ENCODE results near the gene PHC2.
A peak's percentile ranks its signal among the peaks of the same experiment; 100 is the strongest.

The PHC2 gene, protein sequence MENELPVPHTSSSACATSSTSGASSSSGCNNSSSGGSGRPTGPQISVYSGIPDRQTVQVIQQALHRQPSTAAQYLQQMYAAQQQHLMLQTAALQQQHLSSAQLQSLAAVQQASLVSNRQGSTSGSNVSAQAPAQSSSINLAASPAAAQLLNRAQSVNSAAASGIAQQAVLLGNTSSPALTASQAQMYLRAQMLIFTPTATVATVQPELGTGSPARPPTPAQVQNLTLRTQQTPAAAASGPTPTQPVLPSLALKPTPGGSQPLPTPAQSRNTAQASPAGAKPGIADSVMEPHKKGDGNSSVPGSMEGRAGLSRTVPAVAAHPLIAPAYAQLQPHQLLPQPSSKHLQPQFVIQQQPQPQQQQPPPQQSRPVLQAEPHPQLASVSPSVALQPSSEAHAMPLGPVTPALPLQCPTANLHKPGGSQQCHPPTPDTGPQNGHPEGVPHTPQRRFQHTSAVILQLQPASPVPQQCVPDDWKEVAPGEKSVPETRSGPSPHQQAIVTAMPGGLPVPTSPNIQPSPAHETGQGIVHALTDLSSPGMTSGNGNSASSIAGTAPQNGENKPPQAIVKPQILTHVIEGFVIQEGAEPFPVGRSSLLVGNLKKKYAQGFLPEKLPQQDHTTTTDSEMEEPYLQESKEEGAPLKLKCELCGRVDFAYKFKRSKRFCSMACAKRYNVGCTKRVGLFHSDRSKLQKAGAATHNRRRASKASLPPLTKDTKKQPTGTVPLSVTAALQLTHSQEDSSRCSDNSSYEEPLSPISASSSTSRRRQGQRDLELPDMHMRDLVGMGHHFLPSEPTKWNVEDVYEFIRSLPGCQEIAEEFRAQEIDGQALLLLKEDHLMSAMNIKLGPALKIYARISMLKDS

DNA sequence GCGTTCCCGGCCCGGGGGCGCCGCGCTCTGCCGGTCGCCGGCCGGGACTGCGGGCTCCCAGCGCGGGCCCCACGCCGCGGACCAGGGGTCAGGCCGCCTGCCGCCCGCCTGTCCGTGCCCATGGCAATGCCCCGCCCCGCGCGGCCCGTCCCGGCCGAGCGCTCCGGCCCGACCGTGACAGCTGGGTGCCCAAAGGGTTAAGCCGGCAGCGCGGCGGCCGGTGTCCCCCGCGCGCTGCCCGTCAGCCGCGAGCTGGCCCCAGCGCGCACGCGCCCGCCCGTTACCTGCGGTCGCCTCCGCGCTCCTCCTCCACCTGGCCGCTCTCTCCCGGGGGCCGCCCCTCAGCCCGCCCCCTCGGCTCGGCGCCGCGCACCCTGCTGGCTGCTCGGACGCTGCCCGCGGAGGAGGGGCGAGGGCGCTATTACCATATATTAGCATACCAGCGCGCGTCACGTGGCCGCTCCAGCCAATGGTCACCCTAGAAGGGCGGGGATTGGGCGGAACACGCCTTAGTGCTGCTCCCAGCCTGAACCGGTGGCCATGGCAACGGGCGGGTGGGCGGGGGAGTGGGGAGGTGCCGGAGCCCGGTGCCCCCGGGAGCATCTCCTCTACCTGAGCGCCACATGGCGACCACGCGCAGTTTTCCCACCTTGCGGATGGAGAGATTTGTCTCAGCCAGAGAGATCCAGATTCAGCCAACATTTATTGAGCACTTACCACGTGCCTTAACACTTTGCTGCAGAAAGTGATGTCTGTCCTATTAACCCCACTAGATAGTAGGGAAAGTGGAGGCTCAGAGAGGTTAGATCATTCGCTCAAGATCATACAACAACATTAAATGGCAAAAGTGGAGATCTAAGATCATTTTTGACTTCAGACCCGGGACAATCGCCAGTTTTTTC, at the start of gene PHC2:
Gene PHC2, minus strand, starts transcription at position 404 of the 902 bp plus-strand sequence. CDS start 55,556 bp downstream, outside the sequence.
- H3K27me3 ChIP-seq (replicated peaks), result no peaks in the 10 kb centered on the region
- in situ Hi-C loops (cut with HindIII; ENCODE audit: low pct_ligation_motif_present, low sequenced_read_pairs), result no loop called here
- H3K27ac ChIP-seq, result peak within 1 kb of the TSS; percentile 60
- no peaks in the 10 kb centered on the region for H3K36me3 ChIP-seq (replicated peaks)
- peak; percentile 36 for TF ChIP-seq CTCF (IDR thresholded peaks at IDR 0.05; ENCODE audit: low read depth, low read length, missing control alignments)
- DNase-seq, result peak; percentile 98
- peak within 1 kb of the TSS; percentile 68 for H3K4me3 ChIP-seq (ENCODE audit: low read depth, low read length)

- TF ChIP-seq CTCF (IDR thresholded peaks at IDR 0.05; ENCODE audit: low read depth, low read length, missing control alignments), result no peak
- no peaks in the 10 kb centered on the region for H3K27me3 ChIP-seq (replicated peaks)
- H3K4me3 ChIP-seq (ENCODE audit: low read depth, low read length), result no peak overlapping the region
- H3K36me3 ChIP-seq (replicated peaks), result peaks cover 5% of the 10 kb centered on the region
- in situ Hi-C loops (cut with HindIII; ENCODE audit: low pct_ligation_motif_present, low sequenced_read_pairs), result no loop called here
- H3K27ac ChIP-seq, result no peak overlapping the region
- no peak for DNase-seq
These were observed 46.6 kb upstream of the PHC2 start for GRCh38 chr1:33477451-33477850.

GRCh38 chr1:33473900-33474299, 43.0 kb upstream of the PHC2 start:
- Histone ChIP-seq H3K27me3 (replicated peaks) (no peaks in the 10 kb centered on the region), H3K36me3 (replicated peaks) (no peaks in the 10 kb centered on the region), H3K4me3 (ENCODE audit: low read depth, low read length) (no peak overlapping the region), H3K27ac (no peak overlapping the region)
- TF ChIP-seq CTCF (IDR thresholded peaks at IDR 0.05; ENCODE audit: low read depth, low read length, missing control alignments), result no peak
- in situ Hi-C loops (cut with HindIII; ENCODE audit: low pct_ligation_motif_present, low sequenced_read_pairs), result no loop called here
- DNase-seq, result no peak

GRCh38 chr1:33472269-33472980, 41.5 kb upstream of the PHC2 start, which contains the start of gene ZSCAN20:
Gene ZSCAN20, plus strand, starts transcription at chr1:33472645. Its CDS starts 6,644 bp downstream, at chr1:33479289.
- Histone ChIP-seq H3K4me3 (ENCODE audit: low read depth, low read length) (peak within 1 kb of the TSS; percentile 86), H3K27ac (peak within 1 kb of the TSS; percentile 68)

More at GRCh38 chr1:33472269-33472980, 41.5 kb upstream of the PHC2 start, which contains the start of gene ZSCAN20:
- H3K36me3 ChIP-seq (replicated peaks), result no peaks in the 10 kb centered on the region
- DNase-seq, result peak; percentile 100
- in situ Hi-C loops (cut with HindIII; ENCODE audit: low pct_ligation_motif_present, low sequenced_read_pairs), result no loop called here
- no peak for TF ChIP-seq CTCF (IDR thresholded peaks at IDR 0.05; ENCODE audit: low read depth, low read length, missing control alignments)
- no peaks in the 10 kb centered on the region for H3K27me3 ChIP-seq (replicated peaks)

All from brain microvascular endothelial cell (primary cell).